GM23248 (cell line): Measurements from ENCODE around the gene TYMP. TPM values are rescaled to one million over a fixed set of nuclear protein-coding genes. Genes with fewer than 3 reads are reported as not detected.
"Not testable (repeated sequence)": the region's sequence is repeated elsewhere in the genome, so short reads cannot be mapped to it uniquely, and the experiment has no call there.

Experiments
- DNase-seq: peaks from one replicate; pipeline ENCODE4 v3.0.0-alpha.2; 2015
- H2AFZ ChIP-seq: fragments of 200-600 bp; sonication (generic); 2 replicates; pipeline ENCODE4 v1.6.1; 2016; ENCODE audit warnings: antibody characterized with exemption
- H3F3A ChIP-seq: fragments of 200-600 bp; sonication (generic); 2 replicates; pipeline ENCODE4 v1.6.1; 2016; ENCODE audit warnings: mild to moderate bottlenecking, antibody characterized with exemption, mixed run types; ENCODE audit not compliant: insufficient read depth
- H3K27ac ChIP-seq: fragments of 200-600 bp; sonication (generic); 2 replicates; pipeline ENCODE4 v1.5.1; 2016; ENCODE audit warnings: mild to moderate bottlenecking
- H3K27me3 ChIP-seq: fragments of 200-600 bp; sonication (generic); replicated peaks from 2 replicates; pipeline ENCODE4 v1.6.1; 2016; ENCODE audit warnings: mild to moderate bottlenecking; ENCODE audit not compliant: insufficient read depth
- H3K36me3 ChIP-seq: fragments of 200-600 bp; sonication (generic); 2 replicates; pipeline ENCODE4 v1.6.1; 2016; ENCODE audit warnings: low read depth, mild to moderate bottlenecking
- H3K4me1 ChIP-seq: fragments of 200-600 bp; sonication (generic); 2 replicates; pipeline ENCODE4 v1.6.1; 2016; ENCODE audit warnings: mild to moderate bottlenecking; ENCODE audit not compliant: insufficient read depth
- H3K4me2 ChIP-seq: fragments of 200-600 bp; sonication (generic); one replicate; pipeline ENCODE4 v1.6.1; 2016; ENCODE audit warnings: mild to moderate bottlenecking; ENCODE audit not compliant: unreplicated experiment
- H3K4me3 ChIP-seq: fragments of 200-600 bp; sonication (generic); 2 replicates; pipeline ENCODE4 v1.5.1; 2016; ENCODE audit warnings: mild to moderate bottlenecking
- H3K79me2 ChIP-seq: fragments of 200-600 bp; sonication (generic); 2 replicates; pipeline ENCODE4 v1.6.1; 2016; ENCODE audit warnings: mild to moderate bottlenecking; ENCODE audit not compliant: insufficient read depth
- H3K9ac ChIP-seq: fragments of 200-600 bp; sonication (generic); 2 replicates; pipeline ENCODE4 v1.6.1; 2016; ENCODE audit warnings: mild to moderate bottlenecking
- H3K9me2 ChIP-seq: fragments of 200-600 bp; sonication (generic); 2 replicates; pipeline ENCODE4 v1.6.1; 2016; ENCODE audit warnings: mixed run types, mild to moderate bottlenecking, moderate library complexity; ENCODE audit not compliant: insufficient read depth
- H3K9me3 ChIP-seq: fragments of 200-600 bp; sonication (generic); one replicate; pipeline ENCODE4 v1.6.1; 2017; ENCODE audit warnings: low read depth
- H4K20me1 ChIP-seq: fragments of 200-600 bp; sonication (generic); 2 replicates; pipeline ENCODE4 v1.6.0; 2016; ENCODE audit not compliant: insufficient read depth
- EZH2 ChIP-seq: fragments of 200-600 bp; sonication (generic); IDR thresholded peaks from 2 replicates; pipeline ENCODE4 v1.6.1; 2018; ENCODE audit warnings: antibody characterized with exemption, mild to moderate bottlenecking; ENCODE audit not compliant: insufficient read depth, poor library complexity, severe bottlenecking
- EZH2phosphoT487 ChIP-seq: fragments of 200-600 bp; sonication (generic); IDR thresholded peaks from 2 replicates; pipeline ENCODE4 v1.6.1; 2018; ENCODE audit warnings: antibody characterized with exemption, moderate library complexity, mild to moderate bottlenecking, low read depth; ENCODE audit not compliant: insufficient read depth
- WGBS, 2 experiments: methylation state at CpG; one replicate each; pipeline ENCODE4 v1.1.6; 2015 to 2017; ENCODE audit warnings: low lambda C conversion rate in 2 of 2, low coverage in 1 of 2; ENCODE audit errors: missing lambda C conversion rate in 2 of 2; 5-methylcytosine and 5-hydroxymethylcytosine counted together
- in situ Hi-C: fragments of 300-500 bp; cut with MboI; formaldehyde crosslinking; loops from 2 replicates; pipeline ENCODE4 v1.15.0; 2020
- polyA plus RNA-seq: library from polyadenylated mRNA; unstranded; fragments of >200 nt; fragmentation: Nextera tagmentation; extraction: Ambion mirVana; gene quantifications from 2 replicates; pipeline ENCODE4 v1.2.1, GENCODE V29; 2016
- total RNA-seq: library from RNA; depleted of rRNA; stranded (reverse); fragments of >200 nt; shearing (Covaris generic); gene quantifications from 2 replicates; pipeline ENCODE4 v1.2.3, GENCODE V29; 2014

The TYMP gene
- total and polyA plus RNA-seq, 2 experiments from 2014 or later = 24.3 to 33.2 TPM

GRCh38 chr22:50522208-50522805 lies 7.5 kb downstream of the TYMP start:
- Histone ChIP-seq H4K20me1 (no peaks in the 10 kb centered on the region), H3K4me1 (no peaks in the 10 kb centered on the region), H3F3A (0 out of 2 replicates have a peak, but pooled peaks cover 1% of the 10 kb centered on the region), H3K27ac (no peak overlapping the region), H3K36me3 (0 out of 2 replicates have a peak, but pooled peaks cover 6% of the 10 kb centered on the region), H3K4me2 (no peak overlapping the region), H3K9me2 (no peaks in the 10 kb centered on the region), H3K27me3 (no peaks in the 10 kb centered on the region), H3K9ac (no peak overlapping the region), H3K4me3 (no peak overlapping the region), H2AFZ (no peak overlapping the region), H3K79me2 (peaks cover 34% of the 10 kb centered on the region), H3K9me3 (no peaks in the 10 kb centered on the region)
- 87 to 93% methylated on average over 11 to 15 of the region's 15 CpGs for WGBS, 2 experiments
- TF ChIP-seq EZH2 = no peak
- TF ChIP-seq EZH2phosphoT487 = no peak
- in situ Hi-C loops = no loop called here
- no peak for DNase-seq

GRCh38 chr22:50521710-50522109 lies 8.1 kb downstream of the TYMP start:
- no peaks in the 10 kb centered on the region for H3K9me3 ChIP-seq
- no peaks in the 10 kb centered on the region for H3F3A ChIP-seq
- H3K9ac ChIP-seq = no peak overlapping the region
- in situ Hi-C loops = no loop called here
- peaks cover 38% of the 10 kb centered on the region for H3K79me2 ChIP-seq
- no peaks in the 10 kb centered on the region for H3K4me1 ChIP-seq
- no peak overlapping the region for H3K27ac ChIP-seq
- H3K4me2 ChIP-seq = no peak overlapping the region
- no peak overlapping the region for H3K4me3 ChIP-seq
- H4K20me1 ChIP-seq = no peaks in the 10 kb centered on the region
- H3K36me3 ChIP-seq = 0 out of 2 replicates have a peak, but pooled peaks cover 6% of the 10 kb centered on the region
- no peak for DNase-seq
- no peaks in the 10 kb centered on the region for H3K9me2 ChIP-seq
- no peaks in the 10 kb centered on the region for H3K27me3 ChIP-seq
- 85 to 92% methylated on average over 10 of the region's 10 CpGs for WGBS, 2 experiments
- H2AFZ ChIP-seq = no peak overlapping the region
- TF ChIP-seq EZH2 = no peak

- Histone ChIP-seq H3K9me2 (no peaks in the 10 kb centered on the region), H3K79me2 (peaks cover 45% of the 10 kb centered on the region), H3K4me2 (no peak overlapping the region), H3K27ac (no peak overlapping the region), H4K20me1 (no peaks in the 10 kb centered on the region), H2AFZ (no peak overlapping the region), H3K9me3 (no peaks in the 10 kb centered on the region), H3K27me3 (no peaks in the 10 kb centered on the region), H3K36me3 (0 out of 2 replicates have a peak, but pooled peaks cover 6% of the 10 kb centered on the region), H3K4me1 (no peaks in the 10 kb centered on the region), H3K9ac (no peak overlapping the region), H3K4me3 (no peak overlapping the region), H3F3A (no peaks in the 10 kb centered on the region)
- TF ChIP-seq EZH2phosphoT487 = no peak
- no peak for TF ChIP-seq EZH2
- DNase-seq = no peak
- WGBS, 2 experiments = 92% methylated on average over 12 to 13 of the region's 13 CpGs
- in situ Hi-C loops = no loop called here
Observed at GRCh38 chr22:50520826-50521453, 8.9 kb downstream of the TYMP start.

- H4K20me1 ChIP-seq, DNase-seq, H2AFZ ChIP-seq, H3K4me1 ChIP-seq, H3K9ac ChIP-seq, H3K4me2 ChIP-seq, in situ Hi-C loops, H3K27me3 ChIP-seq, H3F3A ChIP-seq, H3K27ac ChIP-seq, H3K4me3 ChIP-seq, H3K9me3 ChIP-seq, H3K36me3 ChIP-seq, H3K9me2 ChIP-seq: not testable (repeated sequence)
- peaks cover 48% of the 10 kb centered on the region for H3K79me2 ChIP-seq
- 91 to 98% methylated on average over 8 of the region's 8 CpGs for WGBS, 2 experiments
Observed at GRCh38 chr22:50520184-50520583, 9.6 kb downstream of the TYMP start.
